AG04449 (cell line): ENCODE data around the gene ADAMTS13.

Experiments used
- CTCF ChIA-PET: fragments of 350-600 bp; formaldehyde crosslinking; extraction: SDS; loops from one replicate; lab custom pipeline; 2021; ENCODE audit warnings: antibody characterized with exemption; lab: Yijun Ruan, JAX
- POLR2A ChIA-PET: fragments of 400-600, 350-600 bp; formaldehyde crosslinking; extraction: SDS; loops from one replicate; lab custom pipeline; 2020; ENCODE audit warnings: antibody characterized with exemption, inconsistent platforms; lab: Yijun Ruan, JAX
- DNase-seq: peaks from one replicate; pipeline ENCODE4 v3.0.0-alpha.2; 2010; ENCODE audit warnings: low read depth, low spot score
- H3K4me3 ChIP-seq: 2 replicates; pipeline ENCODE4 v1.5.1; 2011; ENCODE audit warnings: low read depth, mild to moderate bottlenecking, control low read depth, low read length
- TF ChIP-seq, protein P1 (sequence below): IDR thresholded peaks from one replicate; pipeline ENCODE4 v1.5.1; 2011; ENCODE audit warnings: mild to moderate bottlenecking, moderate library complexity, low read length, control low read depth, inconsistent platforms; ENCODE audit not compliant: insufficient read depth; ENCODE audit errors: missing control alignments

ADAMTS13 gene

DNA sequence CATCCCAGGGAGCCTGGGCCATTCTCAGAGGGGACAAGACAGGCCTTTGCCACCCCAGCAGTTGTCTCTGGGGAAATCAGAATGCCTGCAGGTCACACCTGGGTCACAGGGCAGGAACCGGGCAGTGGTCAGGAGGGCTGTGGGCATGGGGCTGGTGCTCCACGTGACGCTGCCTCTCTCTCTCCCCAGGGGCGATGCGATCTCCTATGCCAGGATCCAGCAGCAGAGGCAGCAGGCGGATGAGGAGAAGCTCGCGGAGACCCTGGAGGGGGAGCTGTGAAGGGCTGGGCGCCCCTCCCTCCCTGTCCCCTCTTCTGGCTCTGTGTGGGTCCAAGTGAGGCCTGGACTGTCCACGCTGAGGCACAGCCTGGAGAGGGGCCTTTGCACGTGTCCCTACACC lies 46.2 kb downstream of the ADAMTS13 start:
- TF ChIP-seq, protein P1, sequence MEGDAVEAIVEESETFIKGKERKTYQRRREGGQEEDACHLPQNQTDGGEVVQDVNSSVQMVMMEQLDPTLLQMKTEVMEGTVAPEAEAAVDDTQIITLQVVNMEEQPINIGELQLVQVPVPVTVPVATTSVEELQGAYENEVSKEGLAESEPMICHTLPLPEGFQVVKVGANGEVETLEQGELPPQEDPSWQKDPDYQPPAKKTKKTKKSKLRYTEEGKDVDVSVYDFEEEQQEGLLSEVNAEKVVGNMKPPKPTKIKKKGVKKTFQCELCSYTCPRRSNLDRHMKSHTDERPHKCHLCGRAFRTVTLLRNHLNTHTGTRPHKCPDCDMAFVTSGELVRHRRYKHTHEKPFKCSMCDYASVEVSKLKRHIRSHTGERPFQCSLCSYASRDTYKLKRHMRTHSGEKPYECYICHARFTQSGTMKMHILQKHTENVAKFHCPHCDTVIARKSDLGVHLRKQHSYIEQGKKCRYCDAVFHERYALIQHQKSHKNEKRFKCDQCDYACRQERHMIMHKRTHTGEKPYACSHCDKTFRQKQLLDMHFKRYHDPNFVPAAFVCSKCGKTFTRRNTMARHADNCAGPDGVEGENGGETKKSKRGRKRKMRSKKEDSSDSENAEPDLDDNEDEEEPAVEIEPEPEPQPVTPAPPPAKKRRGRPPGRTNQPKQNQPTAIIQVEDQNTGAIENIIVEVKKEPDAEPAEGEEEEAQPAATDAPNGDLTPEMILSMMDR: no peak
- CTCF ChIA-PET: no interaction called here
- H3K4me3 ChIP-seq: no peak overlapping the region
- POLR2A ChIA-PET: interaction anchor here (2.1 kb wide), 1 partner anchor 11 kb away, joined by 7 read pairs; the partner anchor contains the start of gene SLC2A6
- no peak for DNase-seq

DNA sequence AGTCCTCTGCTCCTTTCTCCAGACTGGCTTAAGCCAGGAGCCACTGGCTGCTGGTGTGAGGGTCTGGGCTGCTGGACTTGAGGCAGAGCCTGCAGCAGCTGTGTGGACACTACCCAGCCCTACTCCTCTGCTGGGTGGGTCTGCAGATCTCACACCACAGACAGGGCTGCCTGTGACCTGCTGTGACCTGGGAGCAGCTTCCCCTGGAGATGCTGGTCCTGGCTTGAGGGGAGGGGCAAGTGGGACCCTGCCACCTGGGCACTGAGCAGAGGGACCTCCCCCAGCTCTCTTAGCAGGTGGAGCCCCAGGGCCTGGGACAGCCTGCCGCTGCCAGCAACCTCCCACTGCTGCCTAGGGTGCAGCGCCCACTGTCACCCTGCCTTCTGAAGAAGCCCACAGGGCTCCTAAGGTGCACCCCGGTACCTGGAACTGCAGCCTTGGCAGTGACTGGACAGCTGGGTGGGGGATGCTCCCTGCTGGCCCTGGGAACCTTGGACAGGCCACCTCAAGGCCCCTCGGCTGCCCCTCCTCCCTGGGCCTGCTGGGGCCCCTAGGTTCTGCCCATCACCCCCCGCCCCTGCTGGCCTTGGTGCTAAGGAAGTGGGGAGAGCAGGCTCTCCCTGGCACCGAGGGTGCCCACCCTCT lies 46.7 kb downstream of the ADAMTS13 start:
- H3K4me3 ChIP-seq: no peak overlapping the region
- TF ChIP-seq, protein P1: no peak
- no peak for DNase-seq
- POLR2A ChIA-PET: interaction anchor here (2.1 kb wide), 1 partner anchor 10 kb away, joined by 7 read pairs; the partner anchor contains the start of gene SLC2A6
- CTCF ChIA-PET: interaction anchor here (1.3 kb wide), 2 partner anchors 9 to 18 kb away, joined by 3 to 5 read pairs; partner anchors contain the start of gene CACFD1

DNA sequence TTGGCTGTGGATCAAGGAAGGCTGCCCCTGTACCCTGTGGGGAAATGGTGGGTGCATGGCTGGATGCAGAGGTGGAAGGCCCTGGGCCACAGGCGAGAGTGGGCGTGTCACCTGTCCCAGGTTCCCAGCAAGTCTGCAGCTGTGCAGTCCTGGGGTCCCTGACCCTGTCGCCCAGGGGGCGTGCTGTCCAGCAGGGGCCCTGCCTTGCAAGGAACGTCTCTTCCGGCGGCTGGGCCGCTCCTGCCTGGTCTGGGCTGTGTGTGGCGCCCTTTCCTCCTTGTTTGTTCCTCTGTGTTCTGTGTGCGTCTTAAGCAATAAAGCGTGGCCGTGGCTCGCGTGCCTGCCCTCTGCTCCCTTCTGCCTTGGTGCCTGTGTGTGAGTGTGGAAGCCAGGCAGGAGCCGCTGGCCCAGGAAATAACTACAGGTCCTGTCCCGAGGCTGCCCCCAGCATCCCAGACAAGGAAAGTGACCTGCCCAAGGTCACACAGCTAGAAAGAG lies 48.3 kb downstream of the ADAMTS13 start:
- TF ChIP-seq, protein P1: no peak
- ChIA-PET POLR2A (no interaction called here), CTCF (no interaction called here)
- no peak overlapping the region for H3K4me3 ChIP-seq
- DNase-seq: no peak

DNA sequence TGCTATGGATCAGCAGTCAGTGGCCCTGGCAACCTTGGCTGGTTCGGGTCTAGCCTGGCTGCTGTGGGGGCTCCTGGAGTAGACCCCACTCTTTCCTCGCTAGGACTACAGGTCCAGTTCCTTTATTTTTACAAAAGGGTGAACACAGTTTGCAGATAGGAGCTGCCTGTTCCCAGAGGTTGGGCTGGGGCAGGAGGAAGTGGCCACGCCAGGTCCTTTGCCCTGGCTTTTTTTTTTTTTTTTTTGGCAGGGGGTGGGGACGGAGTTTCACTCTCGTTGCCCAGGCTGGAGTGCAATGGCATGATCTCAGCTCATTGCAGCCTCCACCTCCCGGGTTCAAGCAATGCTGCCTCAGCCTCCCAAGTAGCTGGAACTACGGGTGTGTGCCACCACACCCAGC lies 48.8 kb downstream of the ADAMTS13 start:
- no peak for DNase-seq
- CTCF ChIA-PET: no interaction called here
- H3K4me3 ChIP-seq: no peak overlapping the region
- TF ChIP-seq, protein P1: no peak
- POLR2A ChIA-PET: interaction anchor here (0.6 kb wide), 1 partner anchor 9 kb away, joined by 5 read pairs; no protein-coding TSS in a partner anchor

- no peak for DNase-seq
- CTCF ChIA-PET: no interaction called here
- H3K4me3 ChIP-seq: no peak overlapping the region
- TF ChIP-seq, protein P1: no peak
- POLR2A ChIA-PET: interaction anchor here (0.6 kb wide), 1 partner anchor 9 kb away, joined by 5 read pairs; no protein-coding TSS in a partner anchor
These were observed 49.5 kb downstream of the ADAMTS13 start for GRCh38 chr9:133471551-133472276.

GRCh38 chr9:133472277-133472645 lies 50.1 kb downstream of the ADAMTS13 start:
- no peak for DNase-seq
- CTCF ChIA-PET: no interaction called here
- TF ChIP-seq, protein P1: no peak
- no peak overlapping the region for H3K4me3 ChIP-seq
- POLR2A ChIA-PET: no interaction called here
